HG03066 (cell line): ENCODE results near the gene STIL.
"Not testable (repeated sequence)": the region's sequence is repeated elsewhere in the genome, so short reads cannot be mapped to it uniquely, and the experiment has no call there.

ENCODE experiments used
- ATAC-seq: cut with Tn5 transposase; IDR thresholded peaks from one replicate; pipeline ENCODE4 v1.9.1; 2021; ENCODE audit warnings: low read depth; ENCODE audit not compliant: unreplicated experiment

Gene STIL

DNA sequence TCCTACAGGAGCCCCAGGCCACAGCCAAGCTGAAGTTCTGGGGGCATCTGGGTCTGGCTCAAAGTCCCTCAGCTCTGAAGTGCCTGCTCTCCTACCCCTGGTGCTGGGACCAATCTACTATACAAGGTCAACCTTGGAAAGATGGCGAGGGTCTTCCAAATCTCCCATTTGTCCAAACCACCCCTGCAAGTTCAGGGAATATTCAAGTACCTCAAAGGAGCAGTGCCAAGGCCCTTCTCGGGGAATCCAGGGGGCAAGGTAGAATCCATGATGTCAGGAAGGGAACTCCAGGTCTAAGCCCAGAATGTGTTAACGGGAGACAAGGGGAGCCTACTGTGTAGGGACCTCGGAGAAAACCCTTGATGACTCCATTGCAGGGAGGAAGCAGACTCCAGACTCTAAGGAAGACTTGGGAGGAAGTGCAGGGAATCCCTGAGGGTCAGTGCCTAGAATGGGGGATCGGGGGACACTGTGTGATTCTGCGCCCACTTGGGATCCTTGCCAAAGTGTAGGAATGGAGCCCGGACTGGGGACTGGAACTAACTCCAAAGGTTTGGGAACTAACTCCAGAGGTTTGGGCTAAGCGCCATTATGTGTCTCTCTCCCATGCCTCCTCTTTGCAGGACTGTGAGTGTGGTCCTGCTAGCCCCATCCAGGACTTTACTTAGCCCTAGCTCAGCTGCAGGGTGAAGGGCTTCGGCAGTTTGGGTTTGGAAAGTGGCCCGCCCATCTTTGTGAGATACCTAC is 90.6 kb downstream of the STIL start:
- ATAC-seq, result no peak

DNA sequence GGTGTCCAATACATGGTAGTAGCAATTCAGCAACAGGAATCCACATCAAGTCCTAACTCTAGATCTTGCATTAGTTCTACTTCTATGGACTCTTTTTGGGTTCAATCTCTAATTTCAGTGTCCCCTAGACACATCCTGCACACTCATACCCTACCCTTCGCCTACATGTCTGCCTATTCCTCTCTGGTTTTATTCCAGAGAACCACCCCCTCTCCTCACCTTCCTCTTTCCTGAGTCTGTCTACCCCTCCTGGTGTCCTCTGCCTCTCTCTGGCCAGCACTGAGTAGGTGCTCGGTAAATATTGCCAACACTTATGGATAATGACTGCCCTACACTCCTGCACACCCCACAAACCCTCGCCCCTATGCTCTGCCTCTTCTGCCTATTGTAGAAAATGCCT is 91.5 kb downstream of the STIL start:
- ATAC-seq, result no peak

DNA sequence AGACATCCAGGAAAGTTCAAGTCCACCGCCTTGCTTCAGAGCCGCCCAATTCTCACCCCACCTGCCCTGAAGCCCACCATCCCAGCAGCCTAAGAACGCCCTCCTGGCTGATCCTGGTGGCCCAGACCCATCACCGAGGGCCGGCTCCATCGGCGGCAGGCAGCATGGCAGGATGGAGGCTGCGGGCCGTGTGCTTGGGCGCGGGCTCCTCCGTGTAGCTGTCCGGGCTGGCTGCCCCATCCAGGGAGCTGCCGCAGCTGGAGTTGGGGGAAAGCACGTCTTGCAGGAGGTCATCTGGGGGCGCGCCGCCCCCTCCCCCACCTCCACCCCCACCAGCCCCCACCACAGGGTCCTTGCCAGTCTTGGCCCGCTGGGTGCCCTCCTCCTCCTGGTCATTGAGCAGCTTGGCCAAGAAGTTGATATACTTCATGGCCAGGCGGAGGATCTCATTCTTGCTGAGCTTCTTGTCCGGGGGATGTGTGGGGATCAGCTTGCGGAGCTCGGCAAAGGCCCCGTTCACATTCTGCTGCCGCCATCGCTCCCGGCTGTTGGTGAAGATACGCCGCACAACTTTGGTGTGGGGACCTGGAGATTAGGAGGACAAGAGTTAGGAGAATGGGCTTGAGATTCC is 94.2 kb downstream of the STIL start:
- no peak for ATAC-seq

DNA sequence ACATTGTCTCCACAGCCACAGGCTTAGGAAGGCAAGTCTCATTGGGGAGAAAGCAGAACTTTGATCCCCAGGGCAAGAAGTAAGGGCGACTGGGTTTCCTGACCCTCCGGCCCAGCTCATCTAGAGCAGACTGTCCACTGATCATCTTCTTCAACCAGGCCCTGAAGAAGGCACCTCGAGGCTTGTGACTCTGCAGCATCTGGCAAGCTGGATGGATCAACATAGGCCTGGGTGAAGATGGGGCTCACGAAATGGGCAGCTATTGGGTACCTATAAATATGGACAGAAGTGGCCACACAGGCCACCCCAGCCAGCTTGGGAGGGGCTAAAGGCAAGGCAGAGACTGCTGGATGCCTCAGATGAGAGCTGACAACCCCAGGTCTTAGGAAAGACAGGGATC is 94.9 kb downstream of the STIL start:
- ATAC-seq, result no peak

DNA sequence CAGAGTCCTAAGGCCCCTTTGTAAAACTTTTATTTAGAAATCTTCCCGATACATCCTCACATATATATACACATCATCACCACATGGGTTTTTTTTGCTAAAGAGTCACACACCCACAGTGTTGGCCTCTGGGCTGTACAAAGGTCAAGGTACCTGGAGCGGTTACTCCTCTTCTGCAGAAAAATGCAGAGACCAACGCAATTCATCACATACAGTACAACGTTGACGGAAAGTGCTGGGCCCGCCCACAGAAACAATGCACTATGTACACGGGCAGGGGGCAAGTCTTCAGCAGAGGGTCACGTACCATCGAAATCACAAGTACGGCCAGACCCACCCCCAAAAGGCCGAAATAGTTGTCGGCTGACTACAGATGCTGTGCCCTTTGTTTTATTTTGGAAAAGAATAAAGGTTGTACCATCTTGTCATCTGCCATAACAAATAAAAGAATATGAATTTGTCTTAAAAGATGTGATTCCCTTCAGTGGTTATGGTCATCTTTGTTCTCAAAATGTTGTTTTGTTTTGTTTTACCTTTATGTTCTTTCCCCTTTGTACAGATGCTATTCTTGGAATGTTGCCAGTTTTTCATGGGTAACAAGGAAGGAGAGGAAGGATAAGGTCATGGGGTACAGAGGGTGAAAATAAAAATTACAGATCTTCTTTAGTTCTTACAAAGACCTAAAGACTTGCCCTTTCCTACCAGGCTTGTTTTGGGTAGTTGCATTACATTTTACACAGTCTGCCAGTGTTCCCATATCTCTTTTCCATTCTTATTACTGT is 97.5 kb downstream of the STIL start:
- no peak for ATAC-seq

DNA sequence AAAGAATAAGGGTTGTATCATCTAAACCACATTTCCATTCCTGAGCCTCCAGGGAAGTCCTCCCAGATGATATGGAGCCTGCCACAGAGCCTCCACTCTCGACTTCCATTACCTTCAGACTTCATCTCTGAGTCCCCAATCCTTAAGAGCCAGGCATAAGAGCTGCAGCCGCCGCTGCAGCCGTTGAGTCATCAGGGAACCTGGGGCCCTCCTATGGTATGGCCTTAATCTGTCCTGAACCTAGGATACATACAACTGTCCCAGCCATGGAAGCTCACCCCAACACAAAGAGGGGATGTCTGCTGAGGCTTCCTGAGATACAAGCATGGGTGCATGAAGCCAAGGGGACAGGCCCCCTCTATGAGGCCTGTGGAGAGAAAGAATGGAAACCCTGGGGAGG is 98.2 kb downstream of the STIL start:
- ATAC-seq, result no peak

DNA sequence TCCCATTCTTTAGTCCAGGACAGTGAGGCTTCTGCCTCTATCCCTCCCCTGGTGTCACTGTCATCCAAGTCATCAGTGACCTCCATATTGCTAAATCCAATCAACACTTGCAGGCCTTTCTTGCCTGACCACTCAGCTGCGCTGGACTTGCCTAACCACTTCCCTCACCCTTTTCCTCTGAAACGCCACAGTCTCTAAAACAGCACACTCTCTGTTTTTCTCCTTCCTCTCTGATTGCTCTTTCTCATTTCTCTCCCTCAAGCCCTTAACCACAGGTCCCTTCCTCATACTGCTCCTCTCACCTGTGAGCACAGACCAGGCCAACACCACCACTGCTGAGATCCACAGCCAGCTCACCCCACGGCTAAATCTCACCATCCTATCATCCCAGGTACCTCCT is 99.4 kb downstream of the STIL start:
- no peak for ATAC-seq

DNA sequence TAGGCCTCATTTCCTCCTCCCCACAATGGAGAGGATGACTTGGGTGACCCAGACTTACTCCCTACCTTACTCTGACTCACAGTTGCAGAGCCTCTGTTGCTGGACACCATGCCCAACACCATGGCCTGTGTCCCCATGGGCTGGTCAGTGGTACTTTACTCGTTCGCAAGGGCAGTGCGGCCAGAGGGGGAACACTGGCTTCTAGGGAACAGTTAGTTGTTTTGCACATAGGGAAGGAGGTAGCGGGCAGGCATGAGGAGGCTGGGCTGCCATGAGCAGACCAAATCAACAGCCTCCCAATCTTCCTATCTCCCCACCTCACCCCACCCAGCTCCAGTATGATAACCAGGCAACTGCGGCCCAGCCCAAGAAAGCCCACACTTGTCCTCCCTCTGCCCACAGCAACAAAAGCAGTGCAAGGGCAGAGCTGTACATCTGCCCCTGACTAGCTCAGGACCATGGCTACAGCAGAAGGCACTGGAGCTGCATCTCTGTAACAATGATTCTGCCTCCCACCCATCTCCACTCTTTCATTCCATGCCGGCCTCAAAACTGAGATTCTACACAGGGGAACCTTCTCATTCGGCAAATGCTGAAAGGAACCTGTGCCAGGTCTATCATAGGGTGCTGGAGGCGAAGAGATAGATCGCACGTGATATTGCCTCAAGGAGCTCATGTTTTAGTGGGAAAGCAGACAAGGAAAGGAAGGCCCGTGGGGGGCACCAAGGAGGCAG is 100.5 kb downstream of the STIL start:
- ATAC-seq, result no peak

DNA sequence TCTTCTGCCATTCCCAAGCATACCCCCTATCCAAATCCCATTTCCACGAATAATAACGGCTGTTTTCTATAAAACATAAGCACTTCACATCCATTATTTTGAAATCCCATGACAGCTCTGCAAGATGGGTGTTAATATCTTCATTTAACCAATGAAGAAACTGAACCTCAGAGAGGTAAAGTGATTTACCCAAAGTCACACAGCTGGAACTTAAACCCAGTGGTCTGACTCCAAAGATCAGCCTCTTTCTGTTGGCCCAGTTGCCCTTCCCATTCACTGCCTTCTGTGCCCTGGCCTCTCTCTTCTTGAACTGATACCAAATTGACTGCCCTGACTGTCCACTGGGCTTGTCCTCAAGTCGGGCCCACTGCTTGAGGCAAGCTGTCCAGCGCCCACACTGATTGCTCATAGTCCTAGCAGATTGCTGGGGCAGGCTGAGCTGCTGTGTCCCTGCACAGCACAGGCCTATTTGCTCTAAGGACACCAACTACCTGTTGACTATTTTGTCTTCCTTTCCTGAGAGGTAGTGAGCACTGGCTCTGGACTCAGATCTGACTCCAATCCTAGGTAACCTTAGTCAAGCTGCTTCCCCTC is 101.2 kb downstream of the STIL start:
- no peak for ATAC-seq

DNA sequence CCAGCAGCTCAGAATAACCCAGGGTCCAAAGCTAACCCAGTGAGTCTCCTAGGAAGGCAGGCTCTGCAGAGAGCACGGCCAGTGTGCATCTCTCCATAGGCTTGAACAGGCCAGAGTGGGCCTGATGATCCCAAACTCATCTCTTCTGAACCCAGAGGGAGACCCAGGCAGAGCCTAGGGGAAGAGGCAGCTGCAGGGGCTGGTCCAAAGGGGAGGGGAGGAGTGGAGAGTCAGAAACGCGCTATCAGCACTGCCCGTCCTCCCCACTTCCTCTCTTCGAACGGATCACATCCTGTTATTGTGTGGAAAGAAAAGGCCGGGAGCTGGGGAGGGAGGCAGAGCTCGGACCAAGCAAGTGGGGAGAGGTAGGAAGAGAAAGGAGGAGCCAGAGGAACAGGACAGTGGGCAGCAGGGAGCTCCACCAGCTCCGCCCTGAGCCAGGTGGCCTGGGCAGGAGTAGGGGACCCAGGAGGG is 102.1 kb downstream of the STIL start:
- no peak for ATAC-seq

DNA sequence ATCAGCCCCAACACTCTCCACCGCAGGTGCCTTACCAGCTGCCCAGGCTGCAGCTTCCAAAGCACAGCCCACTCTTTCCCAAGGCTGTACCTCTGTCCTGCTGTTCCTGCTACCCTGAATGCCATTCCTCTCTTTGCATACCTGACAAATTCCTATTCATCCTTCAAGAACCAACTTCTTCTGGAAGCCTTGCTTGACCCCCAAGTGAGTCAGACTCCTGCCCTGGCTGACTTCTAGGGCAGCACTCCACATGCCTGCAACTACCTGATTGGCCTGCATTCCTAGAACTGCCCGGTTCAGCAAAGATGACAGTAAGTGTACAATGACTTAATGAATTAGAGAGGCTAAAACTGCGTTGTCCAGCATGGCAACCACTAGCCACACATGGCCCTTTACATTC is 103.3 kb downstream of the STIL start:
- ATAC-seq, result no peak

DNA sequence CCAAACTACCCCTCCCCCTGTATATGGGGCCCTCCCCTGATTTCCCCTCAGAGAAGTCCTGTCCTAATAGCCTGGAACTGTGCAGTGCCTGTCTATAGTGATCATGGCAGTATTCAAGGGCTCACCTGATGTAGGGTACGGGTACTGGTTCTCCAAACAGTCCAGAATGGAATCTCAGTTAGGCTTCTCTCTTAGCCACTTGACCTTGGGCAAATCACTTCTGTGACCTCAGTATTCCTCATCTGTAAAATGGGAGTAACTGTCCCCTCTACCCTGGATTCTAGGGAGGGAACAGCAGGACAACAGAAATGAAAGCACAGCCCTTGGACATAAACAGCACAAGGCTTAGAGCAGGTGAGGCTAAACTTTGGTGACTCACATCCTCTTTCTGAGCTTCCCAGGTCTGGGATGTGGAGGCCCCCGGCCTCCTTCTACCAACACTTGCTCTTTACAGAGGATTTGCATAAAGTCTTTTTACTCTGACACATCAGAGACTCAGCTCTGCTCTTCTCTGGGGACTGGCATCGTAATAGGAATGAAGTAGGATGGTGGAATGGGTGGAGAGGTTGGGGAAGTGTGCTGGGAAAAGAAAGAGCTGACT is 104.1 kb downstream of the STIL start:
- ATAC-seq, result no peak

DNA sequence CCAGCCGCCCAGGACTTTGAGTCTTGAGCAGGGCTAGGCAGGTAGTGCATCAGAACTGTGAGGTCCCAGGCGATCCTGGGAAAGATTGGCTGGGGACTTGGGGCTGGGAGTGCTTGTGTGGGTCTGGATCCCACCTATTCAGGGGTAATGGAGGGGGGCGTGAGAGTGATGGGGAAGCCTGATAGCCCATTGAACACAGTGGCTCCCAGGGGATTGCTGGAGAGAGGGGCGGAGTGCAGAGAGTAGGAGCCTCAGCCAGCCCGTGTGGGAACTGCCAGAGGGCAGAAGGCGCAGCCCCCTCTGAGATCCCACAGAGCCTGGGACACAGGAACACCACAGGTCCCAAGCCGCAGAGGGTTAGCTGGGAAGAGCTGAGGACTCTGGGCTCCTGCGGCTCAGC is 104.9 kb downstream of the STIL start:
- ATAC-seq, result no peak

DNA sequence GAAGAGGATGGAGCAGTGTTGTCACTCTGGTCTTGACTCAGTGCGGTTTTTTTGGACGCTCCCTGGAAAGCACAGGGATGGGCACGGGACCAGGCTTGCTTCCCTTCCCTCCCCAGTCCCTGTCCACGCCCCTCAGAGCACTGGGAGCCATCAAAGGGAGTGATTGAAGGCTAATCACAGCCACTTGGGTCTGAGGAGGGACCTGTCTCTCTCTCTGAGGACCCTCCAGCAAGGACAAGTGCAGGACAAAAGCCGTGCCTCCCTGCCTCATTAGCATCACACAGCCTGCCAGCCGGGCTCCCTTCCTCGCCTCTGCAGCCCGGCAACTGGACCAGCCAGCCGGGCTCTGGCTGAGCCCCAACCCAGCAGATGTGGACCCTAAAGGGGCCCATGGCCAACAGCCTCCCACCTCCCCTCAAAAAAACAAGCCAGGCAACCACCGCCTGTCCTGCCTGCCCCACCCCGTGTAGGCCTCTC is 105.5 kb downstream of the STIL start:
- no peak for ATAC-seq

DNA sequence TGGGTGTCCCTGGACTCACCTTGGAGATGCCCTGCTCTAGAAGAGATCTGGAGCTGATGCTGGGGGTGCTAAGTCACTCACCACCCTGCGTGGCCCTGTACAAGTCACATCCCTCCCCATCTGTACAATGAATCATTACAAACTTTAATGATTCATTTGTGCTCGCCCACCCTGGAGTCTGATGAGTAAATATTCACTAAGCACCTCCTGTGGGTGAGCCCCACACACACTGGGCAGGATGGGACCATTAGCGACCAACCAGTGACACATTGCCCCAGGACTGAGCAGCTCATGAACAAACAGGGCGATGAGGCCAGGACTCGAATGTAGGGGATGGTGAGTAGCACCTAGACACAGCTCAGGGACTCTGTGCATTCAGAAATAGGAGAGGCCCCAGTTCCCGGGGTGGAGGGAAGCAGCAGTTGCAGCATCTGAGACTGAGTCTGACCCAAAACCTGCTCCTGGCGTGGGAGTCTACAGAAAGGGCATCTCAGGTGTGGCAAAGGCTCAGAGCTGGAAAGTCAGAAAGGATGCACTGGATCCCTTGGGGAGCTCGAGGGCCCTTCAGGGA is 106.1 kb downstream of the STIL start:
- ATAC-seq, result no peak

DNA sequence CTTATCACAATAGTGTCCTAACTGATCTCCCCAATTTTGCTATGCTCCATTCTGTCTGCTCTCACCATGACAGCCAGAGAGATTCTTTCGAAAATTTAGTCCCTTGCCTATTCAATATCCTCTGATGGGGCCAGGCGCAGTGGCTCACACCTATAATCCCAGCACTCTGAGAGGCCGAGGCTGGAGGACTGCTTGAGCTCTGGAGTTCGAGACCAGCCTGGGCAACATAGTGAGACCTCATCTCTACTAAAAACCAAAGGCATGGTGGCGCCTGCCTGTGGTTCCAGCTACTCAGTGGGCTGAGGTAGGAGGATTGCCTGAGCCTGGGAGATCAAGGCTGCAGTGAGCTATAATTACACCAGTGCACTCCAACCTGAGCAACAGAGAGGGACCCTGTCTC is 108.0 kb downstream of the STIL start:
- no peak for ATAC-seq

DNA sequence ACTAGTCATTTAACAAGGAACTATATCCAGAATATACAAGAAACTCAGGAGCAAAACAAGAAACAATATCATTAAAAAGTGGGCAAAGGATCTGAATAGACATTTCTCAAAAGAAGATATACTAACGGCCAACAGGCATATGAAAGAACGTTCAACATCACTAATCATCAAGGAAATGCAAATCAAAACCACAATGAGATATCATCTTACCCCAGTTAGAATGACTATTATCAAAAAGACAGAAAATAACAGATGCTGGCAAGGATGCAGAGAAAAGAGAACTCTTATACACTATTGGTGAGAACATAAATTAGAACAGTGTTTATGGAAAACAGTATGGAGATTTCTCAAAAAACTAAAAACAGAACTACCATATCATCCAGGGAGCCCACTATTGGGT is 110.4 kb downstream of the STIL start:
- ATAC-seq, result not testable (repeated sequence)

DNA sequence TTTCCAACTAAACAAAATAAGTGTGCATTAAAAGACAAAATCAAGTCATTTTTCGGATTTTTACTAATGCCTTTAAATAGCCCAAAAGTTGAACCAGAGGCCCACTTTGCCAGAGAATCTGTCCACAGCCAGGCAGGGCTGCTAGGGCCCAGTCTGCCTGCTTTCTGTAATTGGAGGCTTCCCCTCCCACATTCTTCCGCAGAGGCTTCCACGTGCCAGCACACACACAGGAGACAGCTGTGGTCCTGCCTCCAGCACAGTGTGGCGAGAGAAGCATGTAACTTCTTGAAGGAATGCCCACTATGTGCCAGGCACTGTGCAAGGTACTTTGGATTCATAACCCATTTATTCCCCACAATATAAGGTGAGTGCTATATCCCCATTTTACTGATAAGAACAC is 112.8 kb downstream of the STIL start:
- ATAC-seq, result no peak
